H9 (cell line): ENCODE measurements around the gene HYPK. TPM values are rescaled to one million over a fixed set of nuclear protein-coding genes. Genes with fewer than 3 reads are reported as not detected.

Experiments
- DNase-seq: peaks from one replicate; pipeline ENCODE4 v3.0.0-alpha.2; 2017
- H2AFZ ChIP-seq: one replicate; pipeline ENCODE4 v1.6.1; 2013; ENCODE audit warnings: mild to moderate bottlenecking, low read length, control low read depth, moderate library complexity
- H2AK5ac ChIP-seq: 2 replicates; pipeline ENCODE4 v1.6.1; 2013; ENCODE audit warnings: low read length, control low read depth, mixed read lengths; ENCODE audit not compliant: insufficient read length
- H2BK120ac ChIP-seq: one replicate; pipeline ENCODE4 v1.6.1; 2013; ENCODE audit warnings: low read depth, mild to moderate bottlenecking, low read length, control low read depth, inconsistent platforms; ENCODE audit not compliant: poor library complexity, severe bottlenecking
- H2BK12ac ChIP-seq: 2 replicates; pipeline ENCODE4 v1.6.1; 2013; ENCODE audit warnings: low read length, control low read depth, mixed read lengths, low read depth; ENCODE audit not compliant: insufficient read length
- H2BK15ac ChIP-seq: 2 replicates; pipeline ENCODE4 v1.6.1; 2013; ENCODE audit warnings: low read depth, low read length, control low read depth
- H2BK20ac ChIP-seq: one replicate; pipeline ENCODE4 v1.6.1; 2013; ENCODE audit warnings: low read depth, mild to moderate bottlenecking, low read length, control low read depth, inconsistent platforms; ENCODE audit not compliant: poor library complexity, severe bottlenecking
- H2BK5ac ChIP-seq: 2 replicates; pipeline ENCODE4 v1.6.1; 2013; ENCODE audit warnings: low read length, control low read depth, mixed read lengths; ENCODE audit not compliant: insufficient read length
- H3K14ac ChIP-seq: 2 replicates; pipeline ENCODE4 v1.6.1; 2013; ENCODE audit warnings: low read length, control low read depth; ENCODE audit not compliant: insufficient read depth
- H3K18ac ChIP-seq: 2 replicates; pipeline ENCODE4 v1.6.1; 2013; ENCODE audit warnings: low read depth, mild to moderate bottlenecking, mixed read lengths, low read length, control low read depth; ENCODE audit not compliant: insufficient read length
- H3K23ac ChIP-seq: 2 replicates; pipeline ENCODE4 v1.6.1; 2013; ENCODE audit warnings: low read length, control low read depth, mixed read lengths, low read depth; ENCODE audit not compliant: insufficient read length
- H3K23me2 ChIP-seq: 2 replicates; pipeline ENCODE4 v1.6.1; 2013; ENCODE audit warnings: low read depth, mild to moderate bottlenecking, mixed read lengths, low read length, control low read depth; ENCODE audit not compliant: insufficient read length, poor library complexity, severe bottlenecking
- H3K27ac ChIP-seq: 2 replicates; pipeline ENCODE4 v1.5.1; 2013; ENCODE audit warnings: low read length, control low read depth, mixed read lengths, low read depth; ENCODE audit not compliant: insufficient read length
- H3K27me3 ChIP-seq: 2 replicates; pipeline ENCODE4 v1.6.1; 2013; ENCODE audit warnings: low read length, control low read depth, inconsistent platforms; ENCODE audit not compliant: insufficient read depth
- H3K4ac ChIP-seq: 2 replicates; pipeline ENCODE4 v1.6.1; 2013; ENCODE audit warnings: low read depth, mild to moderate bottlenecking, control low read depth, inconsistent platforms, low read length, moderate library complexity
- H3K4me1 ChIP-seq: 2 replicates; pipeline ENCODE4 v1.6.1; 2013; ENCODE audit warnings: low read length, control low read depth, inconsistent platforms; ENCODE audit not compliant: insufficient read depth
- H3K4me2 ChIP-seq: 2 replicates; pipeline ENCODE4 v1.6.1; 2013; ENCODE audit warnings: low read length, control low read depth, mixed read lengths; ENCODE audit not compliant: insufficient read length, insufficient read depth
- H3K56ac ChIP-seq: 2 replicates; pipeline ENCODE4 v1.6.1; 2013; ENCODE audit warnings: low read depth, mild to moderate bottlenecking, mixed read lengths, low read length, control low read depth; ENCODE audit not compliant: insufficient read length
- H3K79me1 ChIP-seq: 2 replicates; pipeline ENCODE4 v1.6.1; 2013; ENCODE audit warnings: low read depth, mild to moderate bottlenecking, moderate library complexity, low read length, control low read depth, inconsistent platforms; ENCODE audit not compliant: insufficient read depth, poor library complexity, severe bottlenecking
- H3K79me2 ChIP-seq: 2 replicates; pipeline ENCODE4 v1.6.1; 2013; ENCODE audit warnings: low read length, control low read depth, inconsistent platforms; ENCODE audit not compliant: insufficient read depth
- H3K9ac ChIP-seq: 2 replicates; pipeline ENCODE4 v1.6.1; 2013; ENCODE audit warnings: low read length, control low read depth, mixed read lengths; ENCODE audit not compliant: insufficient read length; ENCODE audit errors: extremely low read depth
- H3K9me3 ChIP-seq: one replicate; pipeline ENCODE4 v1.6.1; 2013; ENCODE audit warnings: low read depth, low read length, inconsistent platforms; ENCODE audit not compliant: control insufficient read depth
- H3T11ph ChIP-seq: one replicate; pipeline ENCODE4 v1.6.1; 2013; ENCODE audit warnings: mild to moderate bottlenecking, low read length, control low read depth, inconsistent platforms
- H4K20me1 ChIP-seq: one replicate; pipeline ENCODE4 v1.6.1; 2013; ENCODE audit not compliant: control insufficient read depth, insufficient read length, insufficient read depth
- H4K5ac ChIP-seq: 2 replicates; pipeline ENCODE4 v1.6.1; 2013; ENCODE audit warnings: low read depth, mild to moderate bottlenecking, mixed read lengths, low read length, control low read depth; ENCODE audit not compliant: insufficient read length
- H4K8ac ChIP-seq: replicated peaks from 2 replicates; pipeline ENCODE4 v1.6.1; 2013; ENCODE audit warnings: low read length, control low read depth, mixed read lengths, low read depth; ENCODE audit not compliant: insufficient read length
- H4K91ac ChIP-seq: 2 replicates; pipeline ENCODE4 v1.6.1; 2013; ENCODE audit warnings: low read depth, mild to moderate bottlenecking, moderate library complexity, mixed read lengths, low read length, control low read depth; ENCODE audit not compliant: insufficient read length
- H3K27ac Mint-ChIP-seq, 3 experiments: 2 replicates in 2 of 3; 3 replicates in 1 of 3; pipeline ENCODE4 v1.8.0; 2020 to 2021; ENCODE audit warnings: mixed read lengths in 3 of 3, mild to moderate bottlenecking in 1 of 3, moderate library complexity in 1 of 3
- H3K27me3 Mint-ChIP-seq: 2 replicates; pipeline ENCODE4 v1.8.0; 2021; ENCODE audit warnings: low read depth, mild to moderate bottlenecking, moderate library complexity, mixed read lengths
- H3K36me3 Mint-ChIP-seq, 3 experiments: 2 replicates in 2 of 3; 3 replicates in 1 of 3; pipeline ENCODE4 v1.8.0; 2020 to 2021; ENCODE audit warnings: low read depth in 3 of 3, mixed read lengths in 3 of 3; ENCODE audit not compliant: insufficient read depth in 1 of 3
- H3K4me1 Mint-ChIP-seq, 2 experiments: 2 replicates each; pipeline ENCODE4 v1.8.0; 2020; ENCODE audit warnings: mixed read lengths in 2 of 2
- H3K4me3 Mint-ChIP-seq, 2 experiments: 2 replicates in 1 of 2; 3 replicates in 1 of 2; pipeline ENCODE4 v1.8.0; 2020 to 2021; ENCODE audit warnings: mild to moderate bottlenecking in 2 of 2, mixed read lengths in 2 of 2, moderate library complexity in 1 of 2
- H3K9me3 Mint-ChIP-seq, 2 experiments: 2 replicates in 1 of 2; 3 replicates in 1 of 2; pipeline ENCODE4 v1.8.0; 2020; ENCODE audit warnings: mild to moderate bottlenecking in 2 of 2, mixed read lengths in 2 of 2, moderate library complexity in 1 of 2
- WGBS: extraction: QIAGEN DNeasy Blood & Tissue Kit; methylation state at CpG from one replicate; pipeline ENCODE4 v1.1.7; 2013; ENCODE audit warnings: missing lambda C conversion rate, low lambda C conversion rate, mixed read lengths; ENCODE audit not compliant: insufficient read length; ENCODE audit errors: extremely low coverage; 5-methylcytosine and 5-hydroxymethylcytosine counted together
- total RNA-seq: library from RNA; stranded (reverse); gene quantifications from 2 replicates; pipeline ENCODE4 v1.2.1, GENCODE V29; 2021
- TF ChIP-seq, protein P1 (sequence below): fragments of 200-600 bp; sonication (generic); conservative IDR thresholded peaks from 3 replicates; pipeline ENCODE4 v1.8.0; 2021; ENCODE audit warnings: antibody characterized with exemption, mild to moderate bottlenecking

HYPK gene
- total RNA-seq, 1 experiment from 2014 or later: 25.4 TPM

- WGBS: no CpG with 5 or more reads among the region's 5 CpGs
- H3K56ac ChIP-seq: no peak overlapping the region
Measured at GRCh38 chr15:43808435-43808950, 8.1 kb downstream of the HYPK start.

More at GRCh38 chr15:43808435-43808950, 8.1 kb downstream of the HYPK start:
- Mint-ChIP-seq H3K27me3 (no peaks in the 10 kb centered on the region), H3K27ac (no peak overlapping the region; a peak in 1 of 7 replicates), H3K4me3 (no peak overlapping the region), H3K36me3 (peaks cover 49 to 95% (median 82%) of the 10 kb centered on the region in 3 experiments), H3K4me1 (no peaks in the 10 kb centered on the region), H3K9me3 (no peaks in the 10 kb centered on the region)
- Histone ChIP-seq H2BK5ac (no peak overlapping the region), H2BK15ac (no peak overlapping the region), H4K20me1 (no peaks in the 10 kb centered on the region), H3K9ac (no peak overlapping the region), H3K9me3 (no peaks in the 10 kb centered on the region), H3K79me1 (no peaks in the 10 kb centered on the region), H3K14ac (no peak overlapping the region), H2BK120ac (no peak overlapping the region), H4K8ac (no peak overlapping the region), H4K5ac (no peak overlapping the region), H2AFZ (no peak overlapping the region), H4K91ac (no peak overlapping the region), H3K4me2 (no peak overlapping the region), H3K23me2 (no peaks in the 10 kb centered on the region), H3K79me2 (no peaks in the 10 kb centered on the region), H2AK5ac (no peak overlapping the region), H3K4ac (no peak overlapping the region), H3K27me3 (no peaks in the 10 kb centered on the region), H2BK12ac (no peak overlapping the region), H2BK20ac (no peak overlapping the region), H3T11ph (no peak overlapping the region), H3K27ac (no peak overlapping the region), H3K18ac (no peak overlapping the region), H3K4me1 (no peaks in the 10 kb centered on the region), H3K23ac (no peak overlapping the region)
- TF ChIP-seq, protein P1, sequence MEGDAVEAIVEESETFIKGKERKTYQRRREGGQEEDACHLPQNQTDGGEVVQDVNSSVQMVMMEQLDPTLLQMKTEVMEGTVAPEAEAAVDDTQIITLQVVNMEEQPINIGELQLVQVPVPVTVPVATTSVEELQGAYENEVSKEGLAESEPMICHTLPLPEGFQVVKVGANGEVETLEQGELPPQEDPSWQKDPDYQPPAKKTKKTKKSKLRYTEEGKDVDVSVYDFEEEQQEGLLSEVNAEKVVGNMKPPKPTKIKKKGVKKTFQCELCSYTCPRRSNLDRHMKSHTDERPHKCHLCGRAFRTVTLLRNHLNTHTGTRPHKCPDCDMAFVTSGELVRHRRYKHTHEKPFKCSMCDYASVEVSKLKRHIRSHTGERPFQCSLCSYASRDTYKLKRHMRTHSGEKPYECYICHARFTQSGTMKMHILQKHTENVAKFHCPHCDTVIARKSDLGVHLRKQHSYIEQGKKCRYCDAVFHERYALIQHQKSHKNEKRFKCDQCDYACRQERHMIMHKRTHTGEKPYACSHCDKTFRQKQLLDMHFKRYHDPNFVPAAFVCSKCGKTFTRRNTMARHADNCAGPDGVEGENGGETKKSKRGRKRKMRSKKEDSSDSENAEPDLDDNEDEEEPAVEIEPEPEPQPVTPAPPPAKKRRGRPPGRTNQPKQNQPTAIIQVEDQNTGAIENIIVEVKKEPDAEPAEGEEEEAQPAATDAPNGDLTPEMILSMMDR: no peak
- no peak for DNase-seq
